Bronchial epithelial cell (primary cell): Measurements from ENCODE around the gene LAIR1. TPM values are rescaled to one million over a fixed set of nuclear protein-coding genes. Genes with fewer than 3 reads are reported as not detected.
A peak's percentile ranks its signal among the peaks of the same experiment; 100 is the strongest.

Source experiments
- DNase-seq: peaks from one replicate; pipeline ENCODE4 v3.0.0-alpha.2; 2010; ENCODE audit warnings: low read depth
- FAIRE-seq: peaks from 2 replicates; lab custom pipeline; 2011; peaks lifted over from hg19 to GRCh38; lab: Jason Lieb, UNC
- H3K27me3 ChIP-seq: 2 replicates; pipeline ENCODE4 v1.5.1; 2011; ENCODE audit warnings: low read length; ENCODE audit not compliant: control insufficient read depth, insufficient read depth
- H3K36me3 ChIP-seq: 2 replicates; pipeline ENCODE4 v1.5.1; 2011; ENCODE audit warnings: low read length; ENCODE audit not compliant: control insufficient read depth, insufficient read depth
- H3K4me3 ChIP-seq: 2 replicates; pipeline ENCODE4 v1.5.1; 2011; ENCODE audit warnings: mild to moderate bottlenecking, low read depth, low read length, control low read depth
- CTCF ChIP-seq: IDR thresholded peaks from 2 replicates; pipeline ENCODE4 v1.5.1; 2011; ENCODE audit warnings: mild to moderate bottlenecking, moderate library complexity, low read length, control low read depth, inconsistent platforms; ENCODE audit not compliant: insufficient read depth, severe bottlenecking
- total RNA-seq: library from RNA; depleted of rRNA; stranded (reverse); fragments of >200 nt; gene quantifications from 2 replicates; pipeline ENCODE4 v1.2.1, GENCODE V29; 2014

The LAIR1 gene
- total RNA-seq, 1 donor from 2014 or later, result not detected

- no peak for TF ChIP-seq CTCF
- H3K27me3 ChIP-seq, result peaks cover 2% of the 10 kb centered on the region
- no peak for DNase-seq
- H3K36me3 ChIP-seq, result no peaks in the 10 kb centered on the region
- H3K4me3 ChIP-seq, result no peak overlapping the region
- no peak for FAIRE-seq
Measured at GRCh38 chr19:54392105-54392504, 27.4 kb upstream of the LAIR1 start.

- no peak for FAIRE-seq
- no peak overlapping the region for H3K4me3 ChIP-seq
- peak; percentile 18 for TF ChIP-seq CTCF
- H3K36me3 ChIP-seq, result no peaks in the 10 kb centered on the region
- peaks cover 2% of the 10 kb centered on the region for H3K27me3 ChIP-seq
- DNase-seq, result no peak
Measured at GRCh38 chr19:54391589-54392061, 26.9 kb upstream of the LAIR1 start.

GRCh38 chr19:54390942-54391577, 26.3 kb upstream of the LAIR1 start:
- peak; percentile 74 for TF ChIP-seq CTCF
- DNase-seq (peak; percentile 35), FAIRE-seq (no peak)
- Histone ChIP-seq H3K27me3 (peaks cover 2% of the 10 kb centered on the region), H3K36me3 (no peaks in the 10 kb centered on the region), H3K4me3 (no peak overlapping the region)

- Histone ChIP-seq H3K36me3 (no peaks in the 10 kb centered on the region), H3K27me3 (peaks cover 2% of the 10 kb centered on the region), H3K4me3 (no peak overlapping the region)
- no peak for DNase-seq
- FAIRE-seq, result no peak
- TF ChIP-seq CTCF, result no peak
Measured at GRCh38 chr19:54389553-54389952, 24.8 kb upstream of the LAIR1 start.

- no peak overlapping the region for H3K4me3 ChIP-seq
- no peak for TF ChIP-seq CTCF
- DNase-seq, result no peak
- FAIRE-seq, result no peak
- peaks cover 2% of the 10 kb centered on the region for H3K27me3 ChIP-seq
- no peaks in the 10 kb centered on the region for H3K36me3 ChIP-seq
Measured at GRCh38 chr19:54388802-54389139, 24.0 kb upstream of the LAIR1 start.
